Activated CD4-positive, CD25-positive, alpha-beta regulatory T cell treated with anti-CD3 and anti-CD28 coated beads, Interleukin-2, amount 50 U/mL, for 72 hours (primary cell): ENCODE data around the gene FOXP4.

ENCODE experiments used
- DNase-seq: peaks from one replicate; pipeline ENCODE4 v3.0.0; 2021

The FOXP4 gene

DNA sequence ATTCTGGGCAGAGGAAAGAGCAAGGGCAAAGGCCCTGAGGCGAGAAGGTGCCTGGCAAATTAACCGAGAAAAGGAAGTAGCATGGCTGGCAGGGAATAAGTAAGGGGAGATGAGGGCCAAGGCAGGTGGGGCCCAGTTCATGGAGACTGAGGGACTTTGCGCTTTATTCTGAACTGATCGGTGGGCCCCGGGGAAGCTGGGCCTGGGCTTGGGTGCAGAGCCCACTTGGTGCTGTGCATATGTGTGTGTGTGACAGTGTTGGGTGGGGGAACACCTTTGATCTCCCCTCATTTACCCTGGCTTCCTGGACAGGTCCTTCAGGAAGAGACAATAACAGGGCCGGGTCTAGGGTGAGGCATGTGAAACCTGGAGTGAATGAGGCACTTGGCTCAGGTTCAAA lies 89.2 kb downstream of the FOXP4 start:
- DNase-seq, result no peak

DNA sequence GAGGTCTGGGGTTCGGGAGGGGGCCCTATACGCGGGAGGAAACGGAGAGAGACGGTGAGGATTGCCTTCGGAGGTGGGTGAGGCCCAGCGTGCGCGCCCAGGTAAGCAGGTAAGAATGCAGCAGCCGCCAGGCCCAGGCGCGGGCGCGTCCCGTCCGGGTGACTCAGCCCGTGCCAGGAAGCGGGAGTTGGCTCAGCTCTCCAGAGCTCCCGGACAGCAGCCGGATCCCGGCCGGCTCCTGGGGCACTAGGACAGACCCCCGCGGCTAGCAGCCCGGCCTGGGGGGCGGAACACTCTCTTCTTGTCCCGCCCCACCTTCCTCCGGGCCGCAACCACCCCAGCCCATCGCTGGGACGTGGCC lies 90.6 kb downstream of the FOXP4 start:
- DNase-seq, result no peak

GRCh38 chr6:41637194-41638001 lies 91.2 kb downstream of the FOXP4 start:
- DNase-seq, result no peak

DNA sequence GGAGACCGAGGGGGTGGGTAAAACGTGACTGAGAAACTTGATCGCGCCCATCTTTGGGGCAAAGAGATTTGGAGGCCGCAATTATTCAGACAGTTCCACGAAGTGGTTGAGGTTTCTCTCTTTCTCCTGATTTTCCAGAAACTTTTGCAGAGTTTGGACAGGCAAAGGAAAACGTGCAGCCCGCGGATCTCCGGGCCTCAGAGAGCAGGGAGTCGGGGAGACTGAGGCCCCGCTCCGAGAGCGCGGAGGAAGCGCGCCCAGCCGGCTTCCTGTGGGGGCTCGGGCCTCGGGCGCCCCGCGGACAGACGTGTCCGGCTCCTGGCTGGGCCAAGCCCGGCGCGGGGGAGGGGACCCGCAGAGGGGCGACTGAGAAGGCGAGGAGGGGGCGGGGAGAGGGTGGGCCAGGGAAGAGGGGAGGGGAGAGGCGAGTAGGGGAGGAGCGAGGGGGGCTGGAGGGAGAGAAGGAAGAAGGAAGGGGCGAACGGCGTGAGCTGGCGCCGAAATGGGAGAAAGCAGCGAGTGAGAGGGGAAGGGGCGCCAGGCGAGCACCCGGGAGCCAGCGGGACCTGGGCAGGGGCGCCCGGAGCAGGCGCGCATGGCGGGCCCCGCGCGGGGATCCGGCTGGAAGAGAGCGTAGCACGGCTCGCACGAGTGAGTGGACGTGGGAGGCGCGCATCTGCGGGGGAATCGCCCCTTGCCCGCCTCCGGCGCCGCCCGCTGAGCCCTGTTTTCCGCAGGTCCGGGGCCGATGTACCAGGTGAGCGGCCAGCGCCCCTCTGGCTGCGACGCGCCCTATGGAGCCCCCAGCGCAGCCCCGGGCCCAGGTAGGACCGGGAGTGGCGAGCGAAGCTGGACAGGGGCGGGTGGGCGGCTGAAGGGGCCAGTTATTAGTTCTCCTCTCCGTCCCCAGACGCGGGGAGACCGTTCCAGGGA lies 92.1 kb downstream of the FOXP4 start, which contains the start of gene MDFI:
Gene MDFI, plus strand, starts transcription at position 467 of the 933 bp plus-strand sequence. Its CDS starts 282 bp downstream, at position 749.
- DNase-seq, result no peak

GRCh38 chr6:41638935-41639808 lies 93.0 kb downstream of the FOXP4 start:
- DNase-seq, result no peak

- no peak for DNase-seq
Measured at GRCh38 chr6:41639809-41640371, 93.7 kb downstream of the FOXP4 start.

DNA sequence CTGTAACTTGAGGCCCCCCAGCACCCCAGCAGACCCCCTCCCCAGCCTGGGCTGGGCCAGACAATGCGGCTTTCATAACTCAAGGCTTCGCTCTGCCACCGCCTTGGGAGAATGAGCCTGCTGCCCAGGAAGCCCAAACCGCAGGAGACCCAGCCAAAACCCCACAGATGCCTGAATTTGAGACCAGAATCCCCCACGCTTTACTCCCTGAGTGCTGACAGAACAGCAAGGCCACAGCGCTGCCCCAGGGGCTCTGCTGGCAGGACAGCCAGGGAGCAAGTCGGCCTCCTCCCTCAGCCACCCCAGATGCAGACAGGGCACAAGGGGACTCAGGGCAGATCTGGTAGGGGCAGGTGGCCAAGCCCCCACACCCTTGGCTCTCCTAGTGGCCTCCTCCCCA lies 94.2 kb downstream of the FOXP4 start:
- no peak for DNase-seq

DNA sequence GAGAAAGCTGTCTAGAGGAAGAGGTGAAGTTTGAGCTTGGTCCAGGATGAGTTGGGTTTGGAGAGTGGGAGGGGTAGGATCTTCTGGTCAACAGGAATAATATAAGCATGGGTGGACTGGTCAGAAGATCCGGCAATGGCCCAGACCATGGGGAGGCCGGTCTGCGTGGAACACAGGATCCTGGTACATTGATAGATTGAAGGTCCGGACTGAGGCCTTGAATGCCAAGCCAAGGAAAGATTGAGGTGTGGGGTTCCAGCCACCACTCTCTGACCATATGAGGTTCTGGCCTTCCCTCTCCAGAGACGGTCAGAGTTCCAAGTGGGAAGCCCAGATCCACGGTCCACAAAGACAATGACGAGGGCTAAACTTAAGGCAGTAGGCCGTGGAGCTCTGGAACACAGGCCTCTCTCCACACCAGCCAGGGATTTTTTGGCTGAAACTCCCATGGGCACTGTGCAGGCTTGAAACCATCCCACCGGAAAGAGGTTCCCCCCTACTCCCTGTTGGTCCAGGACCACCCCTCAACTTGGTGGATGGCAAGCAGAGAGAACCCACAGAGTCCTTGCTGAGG lies 95.3 kb downstream of the FOXP4 start:
- no peak for DNase-seq

- no peak for DNase-seq
Measured at GRCh38 chr6:41642090-41642959, 96.1 kb downstream of the FOXP4 start.

- no peak for DNase-seq
Measured at GRCh38 chr6:41642960-41643898, 97.0 kb downstream of the FOXP4 start.

GRCh38 chr6:41643899-41644269 lies 97.7 kb downstream of the FOXP4 start:
- no peak for DNase-seq

- no peak for DNase-seq
Measured at GRCh38 chr6:41644297-41644879, 98.2 kb downstream of the FOXP4 start.

- no peak for DNase-seq
Measured at GRCh38 chr6:41645007-41645618, 98.9 kb downstream of the FOXP4 start.

- no peak for DNase-seq
Measured at GRCh38 chr6:41646026-41646795, 100.0 kb downstream of the FOXP4 start.

- no peak for DNase-seq
Measured at GRCh38 chr6:41647061-41647511, 100.9 kb downstream of the FOXP4 start.

- DNase-seq, result no peak
Measured at GRCh38 chr6:41648070-41648585, 101.9 kb downstream of the FOXP4 start.

- DNase-seq, result no peak
Measured at GRCh38 chr6:41648921-41649320, 102.7 kb downstream of the FOXP4 start.

- DNase-seq, result no peak
Measured at GRCh38 chr6:41649596-41649995, 103.4 kb downstream of the FOXP4 start.
